HG02870 (cell line): ENCODE data around the gene BCL7B.
"Not testable (repeated sequence)": the region's sequence is repeated elsewhere in the genome, so short reads cannot be mapped to it uniquely, and the experiment has no call there.

ENCODE experiments used
- ATAC-seq: cut with Tn5 transposase; IDR thresholded peaks from one replicate; pipeline ENCODE4 v1.9.1; 2021; ENCODE audit warnings: mild to moderate bottlenecking, moderate library complexity; ENCODE audit not compliant: unreplicated experiment

BCL7B gene

DNA sequence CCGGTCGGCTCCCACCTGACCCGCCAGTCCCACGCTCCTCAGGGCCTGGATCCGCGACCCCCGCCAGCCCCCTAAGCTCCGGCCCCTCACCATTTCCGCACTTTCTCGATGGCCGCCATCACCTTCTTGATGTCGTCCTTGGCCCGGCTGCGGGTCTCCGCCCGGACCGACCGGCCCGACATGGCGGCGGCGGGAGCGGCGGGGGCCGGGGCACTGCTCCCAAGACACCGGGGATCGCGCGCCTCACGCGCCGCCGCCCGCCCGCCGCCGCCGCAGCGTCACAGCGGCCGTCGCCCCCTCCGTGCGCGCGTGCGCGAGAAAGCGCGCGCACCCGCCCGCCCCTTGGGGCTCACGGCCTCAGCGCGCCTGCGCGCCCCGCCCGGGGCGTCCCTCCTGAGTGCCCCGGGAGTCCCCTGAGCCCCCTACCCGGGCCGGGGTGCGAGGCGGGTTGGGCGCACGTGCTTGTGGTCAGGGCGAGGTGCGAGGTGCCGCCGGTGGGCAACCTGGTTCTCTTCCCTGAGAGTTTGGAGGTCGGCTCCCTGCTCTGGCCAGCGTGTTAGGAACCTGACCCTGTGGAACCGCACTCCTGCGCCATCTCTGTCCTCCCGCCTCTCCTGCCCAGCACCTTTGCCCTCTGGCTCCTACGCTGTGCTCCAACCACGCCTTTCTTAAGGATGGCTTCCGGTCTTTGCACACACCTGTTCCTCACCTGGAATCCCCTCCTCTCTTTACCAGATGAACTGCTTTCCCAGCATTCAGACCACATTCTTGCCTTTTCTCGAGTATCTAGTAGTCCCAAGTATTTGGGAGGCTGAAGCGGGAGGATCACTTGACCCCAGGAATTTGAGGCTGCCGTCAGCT, at the start of gene BCL7B:
TSS of gene BCL7B (minus strand) at position 294 of the 861 bp plus-strand sequence. CDS start at position 182, 112 bp downstream.
- peak; percentile 39 for ATAC-seq

DNA sequence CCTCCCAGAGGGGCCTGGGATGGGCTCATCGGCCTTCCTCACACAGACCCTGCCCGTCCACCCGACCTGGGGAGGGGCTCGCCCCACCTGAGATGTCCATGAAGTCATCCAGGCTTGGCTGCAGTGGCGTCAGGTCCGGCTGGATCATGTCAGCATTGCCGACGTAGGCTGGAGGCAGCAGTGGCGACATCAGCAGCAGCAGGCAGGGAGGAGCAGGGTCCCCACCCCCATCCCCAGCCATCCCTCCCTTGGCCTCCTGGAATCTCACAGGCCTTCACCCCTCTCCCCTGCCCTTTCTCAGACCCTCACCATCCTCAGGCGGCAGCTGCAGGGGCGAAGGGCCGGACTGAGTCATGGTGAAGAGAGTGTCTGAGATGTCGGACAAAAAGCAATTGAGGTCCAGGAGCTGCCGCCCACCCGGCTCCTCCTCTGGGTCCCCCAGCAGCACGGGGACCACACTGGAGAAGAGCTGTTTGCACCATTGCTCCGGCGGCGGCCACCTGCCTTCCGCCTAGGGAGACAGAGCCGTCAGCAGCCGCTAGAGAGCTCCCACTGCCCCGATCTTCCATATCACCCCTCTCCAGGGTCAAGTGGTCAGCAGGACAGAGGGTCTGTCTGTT, 48.2 kb upstream of the BCL7B start:
- no peak for ATAC-seq

DNA sequence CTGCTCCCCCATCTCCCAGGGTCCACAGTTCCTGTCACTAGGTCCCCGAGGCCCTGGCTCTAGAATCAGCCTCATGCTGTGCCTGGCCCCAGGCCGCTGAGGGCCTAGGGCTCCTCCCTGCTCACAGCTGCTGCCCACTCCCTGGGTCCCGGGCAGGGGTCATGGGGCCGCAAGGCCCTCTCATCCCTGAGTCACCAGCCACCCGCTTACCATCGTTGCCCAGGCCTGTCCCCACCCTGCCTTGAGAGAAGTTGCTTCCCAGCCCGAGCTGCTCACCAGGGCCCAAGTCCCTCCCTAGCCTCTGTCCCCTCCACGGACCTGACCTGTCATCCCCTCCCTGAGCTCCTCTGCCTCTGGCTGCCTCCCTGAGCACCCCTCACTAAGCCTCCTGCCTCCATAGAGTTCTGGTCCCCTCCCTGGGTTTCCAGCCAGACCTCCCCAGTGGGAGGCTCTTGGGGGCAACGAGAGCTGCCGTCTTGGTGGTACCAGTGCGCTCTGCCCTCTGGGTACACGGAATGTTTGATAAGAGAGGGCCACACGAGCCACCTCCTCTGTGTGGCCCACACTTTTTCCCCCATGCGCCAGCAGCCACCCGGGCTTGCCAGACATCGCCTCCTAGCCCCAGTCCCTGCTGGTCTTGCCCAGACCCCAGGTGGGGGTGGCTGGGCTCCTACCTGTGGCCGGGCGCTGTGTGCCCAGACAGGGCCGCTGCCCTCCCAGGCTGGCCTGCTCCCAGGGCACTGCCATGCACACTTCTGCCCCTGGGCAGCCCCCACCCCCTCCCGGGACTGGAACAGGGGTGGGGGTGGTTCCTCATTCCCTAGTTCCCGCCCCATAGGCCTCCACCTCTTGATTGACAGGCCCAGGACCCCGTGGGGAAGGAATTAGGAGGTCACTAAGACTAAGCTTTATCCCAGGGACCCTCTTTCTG, 45.5 kb upstream of the BCL7B start:
- ATAC-seq, result no peak

DNA sequence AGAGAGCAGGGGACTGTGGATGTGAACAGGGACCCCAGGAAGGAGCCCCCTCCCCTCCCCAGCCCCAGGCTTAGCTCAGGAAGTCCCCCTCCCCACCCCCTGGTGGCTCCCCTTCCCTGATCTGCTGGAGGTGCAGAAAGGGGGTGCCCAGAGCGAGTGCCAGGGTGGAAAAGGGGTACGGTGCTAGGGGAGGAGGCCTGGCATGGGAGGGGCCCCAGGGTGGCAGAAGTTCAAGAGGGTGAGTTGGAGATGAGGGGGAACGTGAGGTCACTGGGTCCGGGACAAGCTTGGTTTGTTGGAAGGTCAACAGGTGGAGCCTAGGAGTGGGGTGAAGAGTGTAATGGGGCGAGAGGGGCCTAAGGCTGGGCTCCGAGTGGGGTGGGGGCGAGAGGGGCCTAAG, 42.4 kb upstream of the BCL7B start:
- ATAC-seq, result no peak

DNA sequence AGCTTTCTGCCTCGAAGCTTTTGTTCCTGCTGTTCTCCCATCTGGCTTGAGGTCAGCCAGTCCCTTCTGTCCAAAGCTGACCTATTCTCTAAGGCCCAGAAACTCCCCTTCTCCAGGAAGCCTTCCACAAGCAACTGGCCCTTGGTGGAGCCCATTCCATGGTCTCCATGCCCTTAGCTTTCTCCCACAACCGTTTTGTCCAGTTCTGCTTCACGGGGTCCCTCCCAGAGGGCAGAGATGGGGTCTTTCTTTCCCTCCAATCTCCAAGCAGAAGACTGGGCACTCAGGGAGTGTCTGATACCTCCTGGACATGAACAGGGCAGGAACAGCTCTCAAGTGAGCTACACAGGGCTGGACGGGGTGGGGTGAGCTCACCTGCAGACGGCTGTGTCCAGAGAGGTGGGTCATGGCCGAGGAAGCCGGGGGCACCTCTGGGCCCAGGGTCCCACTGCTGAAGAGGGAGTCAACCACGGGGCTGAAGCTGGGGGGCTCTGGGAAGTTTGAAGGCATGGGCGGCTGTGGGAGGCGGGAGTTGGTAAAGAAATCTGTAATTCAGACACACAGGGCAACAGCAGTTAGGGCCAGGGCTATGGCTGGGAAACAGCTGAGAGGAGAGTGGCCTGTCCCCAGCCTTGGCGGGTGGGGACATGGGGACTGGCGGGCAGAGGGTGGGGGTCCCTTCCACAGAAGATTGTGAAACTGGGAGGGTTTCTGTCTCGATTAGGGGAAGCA, 41.8 kb upstream of the BCL7B start:
- no peak for ATAC-seq

DNA sequence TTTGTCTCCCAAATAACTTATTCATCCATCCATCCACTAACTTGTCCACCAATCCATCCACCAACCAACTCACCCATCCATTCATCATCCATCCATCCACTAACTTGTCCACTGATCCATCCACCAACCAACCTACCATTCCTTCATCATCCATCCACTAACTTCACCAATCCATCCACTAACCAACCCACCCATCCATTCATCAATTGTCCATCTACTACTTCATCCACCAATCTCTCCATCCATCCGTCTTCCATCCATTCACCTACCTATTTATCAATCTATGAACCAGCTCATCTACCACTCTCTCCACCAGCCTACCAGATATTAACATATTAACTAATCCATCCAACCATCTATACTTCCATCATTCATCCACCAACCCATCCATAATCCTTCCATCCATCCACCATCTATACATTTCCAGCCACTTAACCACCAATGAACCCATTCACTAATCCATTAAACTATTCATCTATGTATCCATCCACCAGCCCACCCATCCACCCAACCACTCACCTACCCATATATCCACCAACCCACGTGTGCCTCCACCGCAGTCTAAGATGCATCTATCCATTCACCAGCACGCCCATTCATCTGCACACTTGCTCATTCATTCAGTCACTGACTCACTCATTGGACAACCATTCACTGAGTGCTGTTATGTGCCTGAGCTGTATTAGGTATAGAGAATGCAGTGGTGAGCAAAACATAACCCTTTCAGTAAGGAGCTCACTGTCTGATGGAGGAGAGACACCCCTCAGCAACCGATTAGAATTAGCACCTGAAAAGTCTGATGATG, 40.7 kb upstream of the BCL7B start:
- ATAC-seq, result no peak

DNA sequence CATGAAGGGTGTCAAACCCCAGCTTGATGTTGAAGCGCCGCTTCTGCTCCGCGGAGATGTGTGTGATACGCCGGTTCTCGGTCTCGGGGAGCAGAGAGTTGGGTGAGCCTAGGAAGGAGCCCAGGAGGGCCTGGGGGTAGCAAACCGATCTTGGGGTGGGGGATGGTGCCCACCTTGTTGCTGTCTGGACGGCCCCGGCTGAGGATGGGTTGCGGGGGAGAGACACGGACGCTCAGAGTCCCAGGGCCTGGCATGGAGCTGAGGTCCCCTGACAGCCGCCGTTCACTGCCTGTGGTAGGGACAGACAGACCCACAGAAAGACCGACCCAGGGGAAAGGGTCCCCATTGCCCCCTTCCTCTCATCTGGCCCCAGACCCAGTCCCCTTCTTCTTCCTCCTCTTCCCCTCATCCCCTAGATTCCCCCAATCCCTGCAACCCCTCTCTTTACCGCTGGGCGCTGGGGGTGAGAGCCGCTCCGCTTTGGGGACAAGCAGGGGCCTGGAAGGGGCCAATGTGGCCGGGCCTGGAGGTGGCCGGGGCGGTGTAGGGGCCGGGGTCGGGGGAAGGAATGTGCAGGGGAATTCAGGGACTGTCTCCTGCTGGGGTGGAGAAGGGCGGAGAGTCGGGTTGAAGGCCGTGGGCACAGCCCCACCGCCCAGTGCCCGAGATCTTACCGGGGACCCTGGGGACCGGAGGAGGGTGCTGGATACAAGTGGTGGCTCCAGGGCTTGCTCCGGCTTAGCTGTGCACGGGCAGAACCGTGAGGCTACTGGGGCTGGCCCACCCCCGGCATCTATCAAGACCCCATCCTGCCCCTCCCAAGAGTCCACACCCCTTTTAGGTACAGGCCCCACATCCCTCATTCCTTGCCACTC, 38.9 kb upstream of the BCL7B start:
- no peak for ATAC-seq

DNA sequence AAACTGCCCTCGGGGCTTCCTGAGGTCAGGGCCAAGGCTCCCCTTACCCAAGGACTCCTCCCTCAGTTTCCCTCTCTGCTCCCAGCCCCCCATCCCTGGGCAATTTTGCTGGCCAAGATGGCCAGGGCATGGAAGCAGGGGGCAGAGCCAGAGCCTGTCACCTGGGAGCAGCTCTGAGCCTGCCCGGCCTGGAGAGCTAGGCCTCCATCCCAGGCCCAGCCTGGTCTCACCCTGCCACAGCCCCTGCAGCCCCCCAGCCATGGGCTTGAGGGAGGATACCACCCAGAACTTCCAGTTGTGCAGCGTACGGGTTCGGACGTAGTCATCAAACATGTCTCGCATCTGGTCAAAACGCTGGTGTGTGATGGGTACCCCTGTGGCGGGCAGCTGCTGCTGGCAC, 37.9 kb upstream of the BCL7B start:
- no peak for ATAC-seq

DNA sequence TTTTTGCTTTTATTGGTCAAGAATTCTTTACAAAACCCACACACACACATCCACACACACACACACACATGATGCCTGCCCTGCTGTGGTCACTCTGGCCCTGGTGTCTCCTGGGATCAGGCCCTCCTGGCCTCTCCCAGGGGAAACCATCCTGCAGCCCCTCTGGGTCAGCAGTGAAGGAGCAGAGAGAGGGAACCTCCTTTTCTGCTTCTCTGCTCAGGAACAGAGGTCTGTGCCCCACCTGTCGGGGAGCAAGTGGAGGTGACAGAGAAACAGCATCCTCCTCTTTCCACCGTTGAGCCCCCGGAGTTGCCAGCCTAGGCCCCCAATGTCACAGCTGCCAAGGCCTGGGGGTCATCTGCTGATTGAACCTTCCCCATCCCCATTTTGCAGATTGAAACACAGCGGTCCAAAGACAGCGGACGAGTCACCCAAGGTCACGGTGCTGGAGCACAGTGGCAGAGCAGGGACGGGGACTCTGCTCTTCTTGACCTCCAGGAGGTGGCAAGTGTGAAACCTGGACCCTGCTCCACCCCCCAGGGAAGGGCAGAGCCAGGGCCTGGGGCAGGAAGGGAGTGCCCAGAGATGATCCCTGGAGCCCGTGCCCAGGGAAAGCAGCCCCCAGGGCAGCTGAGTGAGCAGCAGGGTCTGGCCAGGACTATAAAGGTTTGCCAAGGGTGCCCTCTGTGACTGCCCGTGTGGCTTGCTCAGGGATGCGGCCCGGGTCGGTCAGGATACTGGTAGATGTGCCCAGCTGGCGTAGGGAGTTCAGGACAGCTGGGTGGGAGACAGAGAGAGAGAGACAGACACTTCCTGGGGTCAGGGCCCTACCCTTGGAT, 35.9 kb upstream of the BCL7B start:
- no peak for ATAC-seq

DNA sequence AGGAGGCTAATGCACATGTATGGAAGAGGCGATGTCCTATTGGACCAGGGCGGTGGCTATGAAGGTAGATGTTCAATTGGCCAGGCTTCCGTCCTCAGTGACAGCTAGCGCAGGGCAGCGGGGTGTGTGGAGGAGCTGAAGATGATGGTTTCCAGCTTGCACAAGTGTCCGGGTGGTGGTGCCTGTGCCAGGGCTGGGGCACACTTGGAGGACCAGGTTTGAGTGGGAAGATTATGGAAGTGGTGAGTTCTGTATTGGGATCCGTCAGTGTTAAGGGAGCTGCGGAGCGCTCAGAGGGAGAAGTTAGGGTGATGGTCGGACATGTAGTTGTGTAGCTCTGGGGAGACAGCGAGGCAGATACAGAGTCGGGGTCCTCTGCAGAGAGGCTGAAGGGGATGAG, 29.4 kb upstream of the BCL7B start:
- no peak for ATAC-seq

DNA sequence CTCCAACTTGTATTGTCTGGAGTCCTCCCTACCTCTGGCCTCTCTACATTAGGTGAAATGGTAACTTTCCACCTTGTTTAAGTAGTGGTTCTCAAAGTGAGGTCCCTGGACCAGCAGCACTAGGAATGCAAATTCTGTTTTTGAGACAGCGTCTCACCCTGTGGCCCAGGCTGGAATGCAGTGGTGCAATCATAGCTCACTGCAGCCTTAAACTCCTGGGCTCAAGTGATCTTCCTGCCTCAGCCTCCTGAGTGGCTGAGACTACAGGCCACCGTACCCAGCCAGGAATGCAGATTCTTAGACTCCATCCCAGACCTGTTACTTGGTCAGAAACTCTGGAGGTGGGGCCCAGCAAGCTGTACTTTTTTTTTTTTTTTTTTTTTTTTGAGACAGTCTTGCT, 27.7 kb upstream of the BCL7B start:
- no peak for ATAC-seq

DNA sequence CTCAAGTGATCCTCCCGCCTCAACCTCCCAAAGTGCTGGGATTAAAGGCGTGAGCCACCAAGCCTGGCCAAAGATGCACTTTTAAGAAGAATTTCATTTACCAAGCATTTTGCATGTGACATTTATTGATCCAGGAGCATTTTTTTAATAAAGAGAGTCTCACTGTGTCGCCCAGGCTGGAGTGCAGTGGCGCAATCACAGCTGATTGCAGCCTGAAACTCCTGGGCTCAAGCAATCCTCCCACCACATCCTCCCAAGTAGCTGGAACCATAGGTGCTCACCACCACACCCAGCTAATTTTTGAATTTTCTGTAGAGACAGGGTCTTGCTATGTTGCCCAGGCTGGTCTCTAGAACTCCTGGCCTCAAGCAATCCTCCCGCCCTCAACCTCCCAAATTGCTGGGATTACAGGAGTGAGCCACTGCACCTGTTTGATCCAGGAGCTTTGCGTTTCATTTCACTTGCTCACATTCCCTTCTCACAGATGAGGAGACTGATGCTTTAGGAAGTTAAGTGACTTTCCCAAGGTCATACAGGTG, 25.2 kb upstream of the BCL7B start:
- ATAC-seq, result no peak

DNA sequence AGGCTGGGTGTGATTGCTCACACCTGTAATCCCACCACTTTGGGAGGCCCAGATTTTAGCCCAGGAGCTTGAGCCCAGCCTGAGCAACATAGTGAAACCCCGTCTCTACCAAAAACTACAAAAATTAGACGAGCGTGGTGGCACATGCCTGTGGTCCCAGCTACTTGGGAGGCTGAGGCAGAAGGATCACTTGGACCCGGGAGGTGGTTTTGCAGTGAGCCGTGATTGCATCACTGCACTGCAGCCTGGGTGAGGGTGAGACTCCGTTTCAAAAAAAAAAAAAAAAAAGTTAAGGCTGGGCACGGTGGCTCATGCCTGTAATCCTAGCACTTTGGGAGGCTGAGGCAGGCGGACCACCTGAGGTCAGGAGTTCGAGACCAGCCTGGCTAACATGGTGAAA, 23.5 kb upstream of the BCL7B start:
- not testable (repeated sequence) for ATAC-seq

DNA sequence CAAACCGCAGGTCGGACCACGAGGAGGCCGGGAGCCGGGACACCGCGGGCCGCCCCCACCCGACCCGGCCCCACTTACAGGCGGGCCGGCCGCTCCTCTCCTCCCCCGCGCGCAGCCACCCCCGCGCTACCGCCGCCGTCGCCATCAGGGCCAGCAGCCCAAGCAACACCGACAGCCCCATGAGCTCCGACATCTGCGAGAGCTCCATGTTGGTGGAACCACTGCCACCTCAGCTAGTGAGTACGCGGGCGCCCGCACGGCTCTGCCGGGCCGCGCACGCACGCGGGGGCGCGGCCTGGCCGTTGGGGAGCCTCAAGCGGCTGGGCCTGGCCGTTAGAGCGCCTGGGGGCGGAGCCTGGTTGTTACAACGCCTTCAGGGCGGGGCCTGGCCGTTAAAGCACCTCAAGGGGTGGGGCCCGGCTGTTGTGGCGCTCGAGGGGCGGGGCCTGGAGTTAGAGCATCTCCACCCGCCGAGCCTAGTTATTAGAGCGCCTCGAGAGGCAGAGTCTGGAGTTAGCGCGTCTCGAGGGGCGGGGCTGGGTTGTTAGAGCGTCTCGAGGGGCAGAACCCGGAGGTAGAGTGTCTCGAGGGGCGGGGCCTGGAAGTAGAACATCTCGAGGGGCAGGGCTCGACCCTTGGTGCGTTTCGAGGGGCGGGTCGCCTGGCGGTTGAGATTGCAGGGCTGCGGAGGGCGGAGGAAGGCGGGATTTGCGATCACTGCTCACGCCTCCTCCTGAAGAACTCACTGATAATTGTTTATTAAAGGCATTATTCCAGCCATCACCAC, 21.0 kb upstream of the BCL7B start, which contains the start of gene TBL2:
TSS of gene TBL2 (minus strand) at position 238 of the 787 bp plus-strand sequence. CDS start at position 208, 30 bp downstream.
- peak; percentile 80 for ATAC-seq

DNA sequence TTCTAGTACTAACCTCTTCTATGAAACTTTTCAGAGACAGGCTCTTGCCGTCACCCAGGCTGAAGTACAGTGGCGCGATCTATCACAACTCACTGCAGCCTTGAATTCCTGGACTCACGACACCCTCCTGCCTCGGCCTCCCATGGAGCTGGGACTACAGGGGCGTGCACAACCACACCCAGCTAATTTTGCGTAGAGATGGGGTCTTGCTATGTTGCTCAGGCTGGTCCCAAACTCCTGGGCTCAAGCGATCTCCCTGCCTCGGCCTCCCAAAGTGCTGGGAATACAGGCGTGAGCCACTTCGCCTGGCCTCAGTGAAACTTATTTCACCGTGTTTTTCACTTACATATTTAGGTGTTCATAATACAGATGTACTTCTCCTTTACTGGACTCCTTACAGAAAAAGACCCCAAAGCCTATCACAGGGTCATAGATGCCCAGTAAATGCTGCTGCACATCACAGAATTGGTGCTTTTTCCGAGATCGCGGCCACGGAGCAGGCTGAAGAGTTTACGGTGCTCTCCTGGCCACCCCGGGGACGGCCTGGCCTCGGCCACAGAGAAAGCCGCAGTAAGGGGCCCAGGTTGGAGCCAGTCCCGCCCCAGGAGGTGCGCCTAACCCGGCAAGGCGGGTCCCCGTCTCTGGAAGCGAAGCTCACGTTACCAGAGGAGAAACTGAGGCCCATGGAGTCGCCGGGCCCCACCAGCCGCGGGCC, 20.3 kb upstream of the BCL7B start:
- no peak for ATAC-seq

DNA sequence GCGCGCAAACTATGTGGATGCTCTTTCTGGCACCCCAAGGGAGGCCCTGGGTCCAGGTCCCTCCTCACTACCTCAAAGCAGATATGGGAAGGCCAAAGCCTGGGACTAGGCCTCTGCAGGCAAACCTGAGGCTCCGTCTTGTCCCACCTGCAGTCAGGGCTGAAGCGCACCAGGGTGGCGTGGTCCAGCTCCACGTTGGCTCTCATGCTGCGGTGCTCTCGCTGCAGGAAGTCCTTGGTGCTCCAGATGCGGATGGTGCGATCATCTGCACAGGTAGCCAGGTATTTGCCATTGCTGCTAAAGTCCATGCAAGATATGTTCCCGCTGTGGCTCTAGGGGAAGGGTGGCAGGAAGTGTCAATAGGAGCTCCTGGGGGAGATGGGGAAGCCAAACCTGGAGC, 16.3 kb upstream of the BCL7B start:
- ATAC-seq, result no peak
